NT2/D1 (cell line): ENCODE measurements around the gene AOPEP.

ENCODE experiments used
- DNase-seq: peaks from one replicate; pipeline ENCODE4 v3.0.0-alpha.2; 2011; ENCODE audit warnings: low read depth, low spot score
- H3K27me3 ChIP-seq: 2 replicates; pipeline ENCODE4 v1.6.0; 2011; ENCODE audit warnings: mild to moderate bottlenecking; ENCODE audit not compliant: insufficient read length, insufficient read depth
- H3K36me3 ChIP-seq: 2 replicates; pipeline ENCODE4 v1.6.1; 2011; ENCODE audit warnings: mild to moderate bottlenecking, low read length, mixed read lengths; ENCODE audit not compliant: insufficient read depth, insufficient read length
- H3K4me1 ChIP-seq: 2 replicates; pipeline ENCODE4 v1.5.1; 2011; ENCODE audit not compliant: insufficient read depth, insufficient read length
- H3K4me3 ChIP-seq: 2 replicates; pipeline ENCODE4 v1.5.1; 2011; ENCODE audit warnings: low read depth; ENCODE audit not compliant: insufficient read length
- H3K9ac ChIP-seq: 2 replicates; pipeline ENCODE4 v1.6.0; 2011; ENCODE audit warnings: low read depth; ENCODE audit not compliant: insufficient read length
- H3K9me3 ChIP-seq: 2 replicates; pipeline ENCODE4 v1.5.1; 2011; ENCODE audit warnings: mild to moderate bottlenecking, low read length; ENCODE audit not compliant: insufficient read depth
- SUZ12 ChIP-seq: IDR thresholded peaks from 2 replicates; pipeline ENCODE4 v1.6.1; 2011; ENCODE audit not compliant: insufficient read length, insufficient read depth; ENCODE audit errors: extremely low read depth
- YY1 ChIP-seq: IDR thresholded peaks from 2 replicates; pipeline ENCODE4 v1.6.1; 2011; ENCODE audit not compliant: insufficient read length, insufficient read depth
- ZNF274 ChIP-seq: IDR thresholded peaks from 2 replicates; pipeline ENCODE4 v1.6.1; 2011; ENCODE audit warnings: mild to moderate bottlenecking, low read depth, low read length

AOPEP gene

GRCh38 chr9:94881940-94882339 is 155.4 kb downstream of the AOPEP start:
- TF ChIP-seq YY1, result no peak
- TF ChIP-seq ZNF274, result no peak
- no peak for TF ChIP-seq SUZ12
- no peaks in the 10 kb centered on the region for H3K9me3 ChIP-seq
- no peaks in the 10 kb centered on the region for H3K4me1 ChIP-seq
- no peak overlapping the region for H3K9ac ChIP-seq
- H3K4me3 ChIP-seq, result no peak overlapping the region
- H3K27me3 ChIP-seq, result no peaks in the 10 kb centered on the region
- H3K36me3 ChIP-seq, result no peaks in the 10 kb centered on the region
- DNase-seq, result no peak

GRCh38 chr9:94882966-94883641 is 156.6 kb downstream of the AOPEP start:
- no peak overlapping the region for H3K9ac ChIP-seq
- no peak overlapping the region for H3K4me3 ChIP-seq
- H3K4me1 ChIP-seq, result no peaks in the 10 kb centered on the region
- no peaks in the 10 kb centered on the region for H3K27me3 ChIP-seq
- DNase-seq, result no peak
- no peaks in the 10 kb centered on the region for H3K9me3 ChIP-seq
- H3K36me3 ChIP-seq, result no peaks in the 10 kb centered on the region
- TF ChIP-seq SUZ12, result no peak
- TF ChIP-seq ZNF274, result no peak
- no peak for TF ChIP-seq YY1

- Histone ChIP-seq H3K9me3 (peaks cover 5% of the 10 kb centered on the region; the same call in 1 of the 2 replicates), H3K27me3 (no peaks in the 10 kb centered on the region), H3K4me1 (no peaks in the 10 kb centered on the region), H3K4me3 (no peak overlapping the region), H3K9ac (no peak overlapping the region), H3K36me3 (no peaks in the 10 kb centered on the region)
- no peak for DNase-seq
- TF ChIP-seq ZNF274, result no peak
- TF ChIP-seq SUZ12, result no peak
- no peak for TF ChIP-seq YY1
Observed at GRCh38 chr9:94885854-94886447, 159.5 kb downstream of the AOPEP start.

DNA sequence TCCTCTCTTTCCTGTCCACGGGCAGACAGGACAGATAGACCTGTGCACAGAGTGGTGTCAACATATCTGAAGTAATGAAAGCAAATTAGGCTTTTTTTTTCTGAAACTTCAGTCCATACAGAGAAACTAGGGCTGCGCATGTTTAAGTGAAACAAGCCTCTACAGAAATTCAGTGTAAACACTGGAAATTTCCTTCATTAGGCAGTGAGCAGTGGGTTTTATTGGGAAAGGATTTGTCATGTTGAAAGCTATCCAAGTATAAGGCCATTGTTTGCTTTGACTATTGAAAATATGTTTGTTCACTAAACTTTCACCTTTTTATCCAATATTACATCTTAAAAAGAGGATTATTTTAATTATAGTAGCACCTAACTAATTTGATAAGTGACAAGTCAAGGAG is 161.2 kb downstream of the AOPEP start:
- Histone ChIP-seq H3K9me3 (peaks cover 14% of the 10 kb centered on the region; the same call in 1 of the 2 replicates), H3K27me3 (no peaks in the 10 kb centered on the region), H3K9ac (no peak overlapping the region), H3K36me3 (no peaks in the 10 kb centered on the region), H3K4me1 (no peaks in the 10 kb centered on the region), H3K4me3 (no peak overlapping the region)
- TF ChIP-seq SUZ12 (no peak), ZNF274 (no peak), YY1 (no peak)
- DNase-seq, result no peak

DNA sequence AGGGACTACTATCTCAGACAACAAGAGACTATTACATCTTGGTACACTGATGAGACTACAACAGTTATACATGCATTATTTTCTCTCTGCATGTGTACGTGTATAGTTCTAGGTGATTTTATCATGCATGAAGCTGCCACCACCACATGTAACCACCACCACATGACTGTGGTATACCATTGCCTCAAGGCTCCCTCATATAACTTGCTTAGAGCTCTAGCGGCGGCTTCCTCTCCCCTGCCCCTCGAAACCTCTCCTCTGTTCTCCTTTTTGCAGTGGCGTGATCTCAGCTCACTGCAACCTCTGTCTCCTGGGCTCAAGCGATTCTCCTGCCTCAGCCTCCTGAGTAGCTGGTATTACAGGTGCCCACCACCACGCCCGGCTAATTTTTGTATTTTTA is 162.3 kb downstream of the AOPEP start:
- no peak for DNase-seq
- H3K36me3 ChIP-seq, result no peaks in the 10 kb centered on the region
- H3K27me3 ChIP-seq, result no peaks in the 10 kb centered on the region
- H3K4me3 ChIP-seq, result no peak overlapping the region
- H3K4me1 ChIP-seq, result no peaks in the 10 kb centered on the region
- peaks cover 14% of the 10 kb centered on the region; the same call in 1 of the 2 replicates for H3K9me3 ChIP-seq
- H3K9ac ChIP-seq, result no peak overlapping the region
- TF ChIP-seq SUZ12, result no peak
- TF ChIP-seq YY1, result no peak
- TF ChIP-seq ZNF274, result no peak

GRCh38 chr9:94889628-94890027 is 163.1 kb downstream of the AOPEP start:
- TF ChIP-seq YY1, result no peak
- TF ChIP-seq ZNF274, result no peak
- TF ChIP-seq SUZ12, result no peak
- H3K9me3 ChIP-seq, result peaks cover 14% of the 10 kb centered on the region; the same call in 1 of the 2 replicates
- no peaks in the 10 kb centered on the region for H3K27me3 ChIP-seq
- H3K36me3 ChIP-seq, result no peaks in the 10 kb centered on the region
- no peak overlapping the region for H3K4me3 ChIP-seq
- DNase-seq, result no peak
- no peaks in the 10 kb centered on the region for H3K4me1 ChIP-seq
- H3K9ac ChIP-seq, result no peak overlapping the region

- Histone ChIP-seq H3K9me3 (peaks cover 14% of the 10 kb centered on the region; the same call in 1 of the 2 replicates), H3K4me1 (no peaks in the 10 kb centered on the region), H3K36me3 (no peaks in the 10 kb centered on the region), H3K9ac (no peak overlapping the region), H3K27me3 (no peaks in the 10 kb centered on the region), H3K4me3 (no peak overlapping the region)
- TF ChIP-seq ZNF274, result no peak
- no peak for TF ChIP-seq YY1
- no peak for TF ChIP-seq SUZ12
- DNase-seq, result no peak
Observed at GRCh38 chr9:94891183-94891582, 164.7 kb downstream of the AOPEP start.

- Histone ChIP-seq H3K9ac (no peak overlapping the region), H3K27me3 (no peaks in the 10 kb centered on the region), H3K4me3 (no peak overlapping the region), H3K36me3 (no peaks in the 10 kb centered on the region), H3K9me3 (peaks cover 14% of the 10 kb centered on the region; the same call in 1 of the 2 replicates), H3K4me1 (no peaks in the 10 kb centered on the region)
- TF ChIP-seq YY1 (no peak), ZNF274 (no peak), SUZ12 (no peak)
- no peak for DNase-seq
Observed at GRCh38 chr9:94892675-94893074, 166.2 kb downstream of the AOPEP start.
